D721Med (cell line): ENCODE results near the gene PLCG2.

ENCODE experiments used
- DNase-seq: peaks from one replicate; pipeline ENCODE4 v3.0.0; 2011; ENCODE audit warnings: low spot score; ENCODE audit not compliant: insufficient read length
- FAIRE-seq: peaks from 2 replicates; lab custom pipeline; 2011; peaks lifted over from hg19 to GRCh38; lab: Jason Lieb, UNC
- TF ChIP-seq, protein P1 (sequence below): IDR thresholded peaks from 2 replicates; pipeline ENCODE4 v1.5.1; 2012; ENCODE audit warnings: mild to moderate bottlenecking, control low read depth; ENCODE audit not compliant: insufficient read depth; ENCODE audit errors: missing control alignments

Gene PLCG2

DNA sequence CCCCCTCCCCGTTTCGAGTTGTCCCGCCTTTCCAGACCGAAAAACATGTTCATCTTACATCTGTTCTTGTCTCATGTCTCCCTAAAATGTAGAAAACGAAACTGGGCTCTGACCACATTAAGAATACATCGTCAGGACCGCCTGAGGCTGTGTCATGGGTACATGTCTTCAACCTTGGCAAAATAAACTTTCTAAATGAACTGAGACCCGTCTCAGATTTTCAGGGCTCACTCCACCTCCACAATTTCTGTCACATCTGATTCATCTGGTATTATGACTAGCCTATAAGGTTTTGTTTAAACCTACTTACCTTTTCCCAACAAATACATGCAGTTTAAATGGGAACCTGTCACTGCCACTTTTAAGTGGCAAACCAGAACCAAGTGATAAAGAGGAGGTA lies 231.6 kb downstream of the PLCG2 start:
- FAIRE-seq (no peak), DNase-seq (no peak)
- TF ChIP-seq, protein P1, sequence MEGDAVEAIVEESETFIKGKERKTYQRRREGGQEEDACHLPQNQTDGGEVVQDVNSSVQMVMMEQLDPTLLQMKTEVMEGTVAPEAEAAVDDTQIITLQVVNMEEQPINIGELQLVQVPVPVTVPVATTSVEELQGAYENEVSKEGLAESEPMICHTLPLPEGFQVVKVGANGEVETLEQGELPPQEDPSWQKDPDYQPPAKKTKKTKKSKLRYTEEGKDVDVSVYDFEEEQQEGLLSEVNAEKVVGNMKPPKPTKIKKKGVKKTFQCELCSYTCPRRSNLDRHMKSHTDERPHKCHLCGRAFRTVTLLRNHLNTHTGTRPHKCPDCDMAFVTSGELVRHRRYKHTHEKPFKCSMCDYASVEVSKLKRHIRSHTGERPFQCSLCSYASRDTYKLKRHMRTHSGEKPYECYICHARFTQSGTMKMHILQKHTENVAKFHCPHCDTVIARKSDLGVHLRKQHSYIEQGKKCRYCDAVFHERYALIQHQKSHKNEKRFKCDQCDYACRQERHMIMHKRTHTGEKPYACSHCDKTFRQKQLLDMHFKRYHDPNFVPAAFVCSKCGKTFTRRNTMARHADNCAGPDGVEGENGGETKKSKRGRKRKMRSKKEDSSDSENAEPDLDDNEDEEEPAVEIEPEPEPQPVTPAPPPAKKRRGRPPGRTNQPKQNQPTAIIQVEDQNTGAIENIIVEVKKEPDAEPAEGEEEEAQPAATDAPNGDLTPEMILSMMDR = no peak

DNA sequence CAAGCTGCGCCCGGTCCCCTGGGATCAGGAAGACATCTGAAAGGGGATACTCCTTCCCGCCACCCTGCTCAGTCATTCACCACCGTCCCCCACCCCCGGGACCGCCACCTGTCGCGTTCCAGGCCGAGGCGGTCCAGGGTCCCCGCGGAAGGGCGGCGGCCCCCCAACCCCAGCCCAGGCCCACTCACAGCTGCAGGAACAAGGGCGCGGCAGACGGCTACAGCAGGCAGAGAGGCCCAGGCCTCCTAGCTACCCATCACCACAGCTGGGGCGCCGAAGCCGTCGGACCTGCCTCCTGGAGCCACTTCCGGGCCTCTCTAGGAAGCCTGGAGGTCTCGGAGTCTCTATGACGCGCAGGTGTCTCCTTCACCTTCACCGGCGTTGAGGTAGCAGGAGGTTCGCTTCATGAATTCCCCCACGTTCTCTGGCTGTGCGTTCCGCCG lies 232.1 kb downstream of the PLCG2 start, which contains the start of gene SDR42E1:
SDR42E1 (minus strand) TSS at position 272 of the 443 bp plus-strand sequence. CDS start 10,612 bp downstream, outside the sequence.
- no peak for DNase-seq
- TF ChIP-seq, protein P1 = no peak
- no peak for FAIRE-seq
